GM18909 (cell line): ENCODE data around the gene YWHAG.
"Not testable (repeated sequence)": the region's sequence is repeated elsewhere in the genome, so short reads cannot be mapped to it uniquely, and the experiment has no call there.

Source experiments
- ATAC-seq: cut with Tn5 transposase; IDR thresholded peaks from one replicate; pipeline ENCODE4 v1.9.1; 2021; ENCODE audit warnings: mild to moderate bottlenecking; ENCODE audit not compliant: unreplicated experiment, poor library complexity

YWHAG gene

DNA sequence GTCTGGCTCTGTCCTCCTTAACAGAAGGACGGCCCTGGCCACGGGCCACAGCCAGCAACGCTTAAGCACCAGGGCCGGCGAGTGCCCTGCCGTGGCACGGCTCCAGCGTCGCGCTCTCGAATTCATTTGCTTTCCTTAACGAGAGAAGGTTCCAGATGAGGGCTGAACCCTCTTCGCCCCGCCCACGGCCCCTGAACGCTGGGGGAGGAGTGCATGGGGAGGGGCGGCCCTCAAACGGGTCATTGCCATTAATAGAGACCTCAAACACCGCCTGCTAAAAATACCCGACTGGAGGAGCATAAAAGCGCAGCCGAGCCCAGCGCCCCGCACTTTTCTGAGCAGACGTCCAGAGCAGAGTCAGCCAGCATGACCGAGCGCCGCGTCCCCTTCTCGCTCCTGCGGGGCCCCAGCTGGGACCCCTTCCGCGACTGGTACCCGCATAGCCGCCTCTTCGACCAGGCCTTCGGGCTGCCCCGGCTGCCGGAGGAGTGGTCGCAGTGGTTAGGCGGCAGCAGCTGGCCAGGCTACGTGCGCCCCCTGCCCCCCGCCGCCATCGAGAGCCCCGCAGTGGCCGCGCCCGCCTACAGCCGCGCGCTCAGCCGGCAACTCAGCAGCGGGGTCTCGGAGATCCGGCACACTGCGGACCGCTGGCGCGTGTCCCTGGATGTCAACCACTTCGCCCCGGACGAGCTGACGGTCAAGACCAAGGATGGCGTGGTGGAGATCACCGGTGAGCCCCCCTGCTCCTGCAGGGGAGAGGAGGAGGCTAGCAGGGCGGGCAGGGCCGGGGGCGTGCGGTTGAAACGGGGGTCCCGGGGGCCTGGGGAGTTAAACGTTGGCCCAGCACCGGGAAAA, 56.2 kb downstream of the YWHAG start, which contains the start of gene HSPB1:
HSPB1 (plus strand) TSS at position 327 of the 855 bp plus-strand sequence; CDS start at position 367, 40 bp downstream.
- ATAC-seq = peak; percentile 59

- no peak for ATAC-seq
Measured at GRCh38 chr7:76301000-76301399, 57.8 kb downstream of the YWHAG start.

- no peak for ATAC-seq
Measured at GRCh38 chr7:76300166-76300731, 58.5 kb downstream of the YWHAG start.

DNA sequence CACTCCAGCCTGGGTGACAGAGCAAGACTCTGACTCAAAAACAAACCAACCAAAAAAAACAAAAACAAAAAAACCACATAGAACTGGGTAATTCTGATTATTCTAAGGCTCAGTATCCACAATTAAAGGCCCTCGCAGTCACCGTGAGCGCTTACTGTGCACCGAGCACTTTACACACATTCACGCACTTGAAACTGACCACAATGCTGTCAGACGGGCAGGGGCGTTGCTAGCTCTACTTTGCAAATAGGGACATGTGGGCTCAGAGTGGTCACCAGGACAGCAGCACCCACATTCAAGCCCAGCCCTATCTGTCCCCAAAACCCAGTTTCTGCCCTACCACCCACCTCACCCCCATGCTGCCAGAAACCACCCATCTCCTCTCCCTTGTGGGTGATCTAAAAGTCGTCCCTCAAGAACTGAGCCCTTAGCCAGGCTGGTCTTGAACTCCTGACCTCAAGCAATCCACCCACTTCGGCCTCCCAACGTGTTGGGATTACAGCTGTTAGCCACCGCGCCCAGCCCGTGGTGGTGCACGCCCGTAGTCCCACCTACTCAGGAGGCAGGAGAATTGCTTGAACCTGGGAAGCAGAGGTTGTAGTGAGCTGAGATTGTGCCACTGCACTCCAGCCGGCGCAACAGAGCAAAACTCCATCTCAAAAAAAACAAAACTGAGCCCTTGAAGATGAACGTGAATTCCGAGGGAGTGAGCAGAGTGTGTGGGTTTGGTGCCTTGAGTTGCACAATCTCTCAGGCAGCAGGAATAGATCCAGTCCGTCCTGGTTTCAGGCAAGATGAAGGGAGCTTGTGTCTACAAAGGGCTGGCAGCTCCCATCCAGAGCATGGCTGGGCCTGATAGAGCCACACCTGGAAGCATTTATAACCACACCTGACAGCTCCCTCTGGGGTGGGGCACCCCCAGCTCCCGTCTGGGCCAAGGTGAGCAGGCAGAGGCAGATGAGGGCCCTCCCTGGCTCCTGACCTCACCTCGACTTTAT, 61.7 kb downstream of the YWHAG start:
- no peak for ATAC-seq

DNA sequence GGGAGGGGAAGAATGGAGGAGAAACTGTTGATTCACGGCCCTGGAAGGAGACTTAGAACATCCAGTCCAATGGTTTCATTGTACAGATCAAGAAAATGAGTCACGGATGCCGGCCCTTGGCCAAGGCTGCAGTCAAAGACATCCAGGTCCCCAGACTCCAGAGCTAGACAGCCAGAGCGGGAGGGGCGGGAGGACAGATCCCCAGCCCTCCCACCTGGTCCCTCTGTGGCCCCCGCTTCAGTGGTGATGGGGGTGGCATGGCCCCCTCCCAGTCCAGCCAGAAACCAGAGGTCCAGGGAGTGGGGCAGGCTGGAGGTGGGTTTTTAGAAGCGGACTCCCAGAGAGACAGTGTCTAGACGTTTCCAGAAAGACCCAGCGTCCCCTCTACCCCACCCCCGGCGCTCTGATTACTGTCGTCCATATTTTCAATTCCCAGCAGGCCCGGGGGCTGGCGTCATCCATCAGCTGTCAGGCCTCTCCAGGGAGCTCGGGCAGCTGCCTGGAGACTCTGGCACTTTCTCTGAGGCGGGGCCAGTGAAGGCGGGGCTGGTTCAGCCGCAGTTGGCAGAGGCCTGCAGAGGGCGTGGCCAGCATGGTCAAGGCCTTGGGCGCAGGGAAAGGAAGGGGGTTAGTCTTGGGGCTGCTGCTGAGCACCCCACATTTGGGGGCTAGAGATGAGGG, 64.3 kb downstream of the YWHAG start:
- no peak for ATAC-seq

DNA sequence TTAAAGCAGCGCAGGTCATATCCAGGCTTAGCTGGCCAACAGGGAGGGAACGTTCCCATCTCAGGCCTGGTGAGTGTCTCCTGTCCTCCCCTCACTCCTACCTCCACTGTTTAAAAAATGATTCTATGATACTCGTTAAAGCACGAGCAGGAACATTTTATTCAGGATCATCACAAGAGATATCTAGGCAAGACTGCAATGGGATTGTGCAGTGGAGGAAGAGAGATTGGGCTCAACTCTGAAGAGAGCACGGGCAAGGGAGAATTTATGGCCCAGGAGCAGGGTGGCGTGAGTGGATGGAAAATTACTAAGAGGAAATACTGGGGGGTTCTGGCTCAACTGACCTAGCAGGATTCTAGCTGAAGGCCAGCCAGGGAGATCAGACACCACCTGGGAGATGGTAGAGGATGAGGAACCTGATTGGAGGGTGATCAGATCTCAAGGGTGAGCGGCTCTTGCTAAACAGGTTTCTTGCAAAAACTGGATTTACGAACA, 65.3 kb downstream of the YWHAG start:
- ATAC-seq = no peak

DNA sequence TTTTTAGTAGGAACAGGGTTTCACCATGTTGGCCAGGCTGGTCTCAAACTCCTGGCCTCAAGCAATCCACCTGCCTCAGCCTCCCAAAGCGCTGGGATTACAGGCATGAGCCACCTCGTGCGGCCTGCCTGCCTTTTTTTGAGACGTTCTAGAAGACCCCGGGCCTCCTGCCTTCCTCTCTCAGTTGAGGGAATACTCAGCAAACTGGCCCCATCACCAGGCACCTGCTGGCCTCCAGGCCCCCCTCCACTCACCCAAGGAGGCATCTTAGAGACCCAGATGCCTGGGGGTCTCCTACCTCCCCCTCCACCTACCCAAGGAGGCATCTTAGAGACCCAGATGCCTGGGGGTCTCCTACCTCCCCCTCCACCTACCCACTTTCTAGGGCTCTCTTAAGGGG, 65.9 kb downstream of the YWHAG start:
- not testable (repeated sequence) for ATAC-seq

- no peak for ATAC-seq
Measured at GRCh38 chr7:76292213-76292573, 66.6 kb downstream of the YWHAG start.

DNA sequence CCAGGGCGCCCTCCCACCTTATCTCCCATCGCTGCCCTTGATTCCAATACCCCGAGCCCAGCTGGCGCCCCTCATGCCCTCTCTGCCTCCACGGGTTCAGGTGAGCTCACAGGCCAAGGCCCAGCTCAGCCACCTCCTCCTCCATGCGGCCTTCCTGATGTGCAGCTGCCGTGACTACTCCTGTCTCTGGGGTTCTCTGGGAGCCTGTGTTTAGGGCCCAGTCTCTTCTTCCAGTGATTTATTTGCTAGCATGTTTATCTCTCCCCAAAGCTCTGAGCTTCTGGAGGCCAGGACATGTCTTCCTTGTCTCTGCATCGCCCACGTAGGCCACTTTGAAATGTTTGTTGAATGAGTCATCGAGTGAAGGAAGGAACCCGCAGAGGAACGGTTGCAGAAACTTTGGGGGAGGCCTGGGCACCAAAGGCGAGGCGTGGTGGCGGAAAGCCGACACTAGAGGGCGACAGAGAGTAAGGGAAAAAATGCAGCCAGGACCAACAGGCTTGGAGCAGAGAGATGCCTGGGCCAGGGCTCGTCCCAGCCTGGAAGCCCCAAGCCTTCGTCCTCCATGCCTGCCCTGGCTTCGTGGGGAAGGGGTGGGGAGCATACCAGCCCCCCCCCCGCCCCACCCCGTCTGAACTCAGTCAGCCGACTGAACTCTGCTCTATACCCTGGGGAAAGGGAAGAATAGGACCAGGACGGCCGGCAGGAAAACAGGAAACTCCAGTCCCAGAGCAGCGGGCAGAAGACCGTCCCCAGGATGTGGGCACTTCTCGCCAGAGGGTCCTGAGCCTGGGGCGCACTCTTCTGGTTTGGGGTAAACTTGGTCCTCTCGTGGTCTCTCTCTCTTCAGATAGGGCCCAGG, 67.2 kb downstream of the YWHAG start:
- peak; percentile 74 for ATAC-seq

DNA sequence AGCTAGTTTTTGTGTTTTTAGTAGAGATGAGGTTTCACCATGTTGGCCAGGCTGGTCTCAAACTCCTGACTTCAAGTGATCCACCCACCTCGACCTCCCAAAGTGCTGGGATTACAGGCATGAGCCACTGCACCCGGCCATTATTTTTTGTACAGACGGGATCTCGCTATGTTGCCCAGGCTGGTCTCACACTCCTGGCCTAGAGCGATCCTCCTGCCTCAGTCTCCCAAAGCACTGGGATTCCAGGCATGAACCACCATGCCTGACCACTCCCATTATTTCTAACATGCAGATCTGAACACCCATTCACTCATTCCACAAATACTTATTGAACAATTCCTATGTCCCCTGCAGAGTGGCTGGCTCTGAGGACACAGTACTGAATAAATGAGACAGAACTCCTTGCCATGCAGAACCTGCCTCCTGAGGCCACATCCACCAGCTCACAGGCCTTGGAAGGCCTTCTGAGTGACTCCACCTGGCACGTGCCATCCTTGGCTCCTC, 67.9 kb downstream of the YWHAG start:
- not testable (repeated sequence) for ATAC-seq

DNA sequence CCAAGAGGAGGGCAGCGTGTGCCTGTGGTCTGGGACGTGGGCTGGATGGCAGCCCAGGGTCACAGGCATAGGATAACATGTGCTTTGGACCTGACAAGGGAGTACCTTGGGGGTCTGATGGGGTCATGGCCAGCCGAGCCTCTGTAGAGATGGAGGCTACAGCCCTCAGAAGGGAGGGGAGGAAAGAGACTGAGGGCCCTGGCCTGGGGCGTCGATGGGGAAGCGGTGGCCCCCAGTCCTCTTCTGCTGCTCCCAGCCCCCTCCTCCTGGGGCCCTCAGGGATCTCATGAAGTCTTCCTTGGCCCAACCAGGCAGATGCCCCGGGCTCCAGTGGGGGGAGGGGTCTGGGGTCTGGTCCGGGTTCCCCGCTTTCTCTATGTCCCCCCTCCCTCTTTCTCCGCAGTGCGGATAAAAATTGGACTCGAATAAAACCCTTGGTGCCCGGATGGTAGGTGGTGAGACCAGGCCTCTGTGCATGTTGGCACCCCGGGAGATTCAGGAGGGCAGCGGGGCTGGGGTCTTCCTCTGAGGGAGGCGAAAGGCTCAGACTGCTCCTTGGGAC, 71.9 kb downstream of the YWHAG start:
- ATAC-seq = no peak

DNA sequence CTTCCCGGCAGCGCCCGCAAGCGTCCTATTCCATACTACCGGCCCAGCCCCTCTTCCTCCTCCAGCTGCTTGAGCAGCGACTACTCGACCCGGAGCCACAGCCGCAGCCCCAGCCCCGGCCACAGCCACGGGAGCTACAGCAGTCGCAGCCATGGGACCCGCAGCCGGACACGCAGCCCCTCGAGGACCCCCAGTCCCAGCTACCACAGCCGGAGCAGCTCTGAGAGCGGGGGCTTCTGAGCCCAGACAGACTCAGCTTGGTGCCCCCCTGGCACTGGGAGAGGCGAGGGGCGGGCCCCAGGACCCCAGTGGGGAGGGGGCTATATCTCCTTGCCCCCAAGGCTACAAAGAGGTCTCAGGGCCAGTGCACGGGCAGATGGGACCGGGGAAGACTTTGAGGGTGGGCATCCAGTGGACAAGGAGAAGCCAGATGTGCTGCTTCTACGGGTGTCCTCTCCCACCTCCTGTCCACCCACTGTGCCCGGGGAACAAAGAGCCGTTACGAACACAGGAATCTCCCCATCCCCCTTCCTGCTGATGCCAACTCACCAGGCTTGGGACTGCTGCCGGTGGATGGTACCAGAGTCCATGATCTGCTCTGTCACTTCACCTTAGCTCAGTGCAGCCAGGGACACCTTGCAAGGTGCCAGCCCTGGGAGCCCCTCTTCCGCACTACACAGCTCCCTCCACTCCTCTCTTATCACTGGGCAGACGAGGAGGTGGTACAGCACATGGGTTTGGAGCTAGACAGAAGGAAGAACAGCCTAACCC, 73.0 kb downstream of the YWHAG start:
- ATAC-seq = no peak

- ATAC-seq = no peak
Measured at GRCh38 chr7:76283254-76284159, 75.3 kb downstream of the YWHAG start.

- no peak for ATAC-seq
Measured at GRCh38 chr7:76282344-76283253, 76.2 kb downstream of the YWHAG start.

DNA sequence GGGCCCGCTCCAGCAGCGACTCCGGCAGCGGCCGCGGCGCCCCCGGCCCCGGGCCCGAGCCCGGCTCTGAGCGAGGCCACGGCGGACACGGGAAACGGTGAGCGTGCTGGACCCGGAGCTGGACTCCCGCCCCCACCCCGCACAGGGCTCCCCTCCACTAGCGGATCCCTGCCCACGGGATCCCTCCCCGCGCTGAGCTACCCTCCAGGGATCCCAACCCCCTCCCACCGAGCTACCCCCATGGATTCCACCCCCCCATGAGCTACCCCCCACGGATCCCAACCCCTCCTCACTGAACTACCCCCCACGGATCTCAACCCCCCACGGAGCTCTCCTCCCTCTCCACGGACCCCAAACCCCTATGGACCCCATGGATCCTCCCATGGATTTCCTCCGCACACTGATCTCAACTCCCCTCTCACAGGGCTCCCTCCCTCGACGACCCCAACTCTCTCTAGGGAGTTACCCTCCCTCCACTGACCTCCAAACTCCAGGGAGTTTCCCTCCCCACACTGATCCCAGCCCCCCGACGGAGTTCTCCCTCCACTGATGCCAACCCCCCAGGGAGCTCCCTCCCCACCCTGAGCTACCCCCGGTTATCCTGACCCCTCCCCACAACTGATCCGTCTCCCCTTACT, 77.0 kb downstream of the YWHAG start:
- no peak for ATAC-seq
